ENCODE data around the gene ZNF292. TPM values are rescaled to one million over a fixed set of nuclear protein-coding genes. Genes with fewer than 3 reads are reported as not detected.
"Not testable (repeated sequence)": the region's sequence is repeated elsewhere in the genome, so short reads cannot be mapped to it uniquely, and the experiment has no call there.

The ZNF292 gene
- total RNA-seq, 1 experiment from 2014 or later, result 4.9 TPM

DNA sequence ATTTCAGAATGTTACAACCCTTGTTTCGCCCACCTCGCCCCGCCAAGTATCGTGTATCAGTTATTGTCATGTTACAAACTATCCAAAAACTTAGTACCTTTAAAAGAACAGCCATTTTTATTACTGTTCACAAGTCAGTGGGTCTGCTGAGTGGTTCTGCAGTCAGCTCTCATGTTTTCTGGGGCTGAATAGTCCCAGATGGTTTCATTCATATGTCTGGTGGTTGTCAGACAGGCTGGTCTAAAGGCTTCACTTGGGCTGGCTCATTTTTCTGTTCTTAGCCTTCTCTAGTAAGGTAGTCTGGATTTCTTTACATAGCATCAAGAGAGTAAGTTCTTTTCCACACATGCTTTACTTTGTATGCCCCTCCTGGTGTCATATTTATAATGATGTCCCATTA is 8.6 kb downstream of the ZNF292 start:
- no peak for DNase-seq (ENCODE audit: low read depth)

DNA sequence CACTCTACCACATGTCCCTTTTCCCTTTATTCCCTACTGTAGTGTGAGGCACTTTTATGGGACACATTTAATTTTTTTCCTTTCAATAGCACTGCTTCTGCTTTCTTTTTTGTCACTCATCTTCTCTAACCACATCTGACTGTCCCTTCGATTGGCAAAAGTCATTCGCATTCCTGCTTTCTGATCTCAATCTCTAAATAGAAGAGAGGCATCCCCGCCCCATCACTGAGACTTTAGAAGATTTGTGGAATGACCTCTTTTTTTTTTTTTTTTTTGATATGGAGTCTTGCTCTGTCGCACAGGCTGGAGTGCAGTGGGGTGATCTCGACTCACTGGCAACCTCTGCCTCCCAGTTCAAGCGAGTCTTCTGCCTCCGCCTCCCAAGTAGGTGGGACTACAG is 9.1 kb downstream of the ZNF292 start:
- DNase-seq (ENCODE audit: low read depth), result no peak

DNA sequence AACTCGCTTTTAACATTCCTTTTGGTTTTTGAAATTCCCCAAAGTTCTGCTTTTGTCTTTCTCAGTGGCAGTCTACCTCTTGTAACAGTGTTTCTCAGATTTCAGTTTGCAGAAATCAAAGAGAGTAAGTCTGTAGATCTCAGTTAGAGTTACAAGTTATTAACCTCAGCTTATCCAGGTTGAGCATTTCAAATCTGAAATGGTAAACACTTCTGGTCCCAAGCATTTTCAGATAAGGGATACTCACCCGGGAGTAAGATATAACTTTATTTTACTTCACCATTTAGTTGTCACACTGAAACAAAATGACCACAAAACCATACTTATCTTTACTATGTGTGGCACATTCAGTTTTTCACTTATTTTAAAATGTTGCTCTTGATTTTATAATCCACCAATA is 9.8 kb downstream of the ZNF292 start:
- no peak for DNase-seq (ENCODE audit: low read depth)

DNA sequence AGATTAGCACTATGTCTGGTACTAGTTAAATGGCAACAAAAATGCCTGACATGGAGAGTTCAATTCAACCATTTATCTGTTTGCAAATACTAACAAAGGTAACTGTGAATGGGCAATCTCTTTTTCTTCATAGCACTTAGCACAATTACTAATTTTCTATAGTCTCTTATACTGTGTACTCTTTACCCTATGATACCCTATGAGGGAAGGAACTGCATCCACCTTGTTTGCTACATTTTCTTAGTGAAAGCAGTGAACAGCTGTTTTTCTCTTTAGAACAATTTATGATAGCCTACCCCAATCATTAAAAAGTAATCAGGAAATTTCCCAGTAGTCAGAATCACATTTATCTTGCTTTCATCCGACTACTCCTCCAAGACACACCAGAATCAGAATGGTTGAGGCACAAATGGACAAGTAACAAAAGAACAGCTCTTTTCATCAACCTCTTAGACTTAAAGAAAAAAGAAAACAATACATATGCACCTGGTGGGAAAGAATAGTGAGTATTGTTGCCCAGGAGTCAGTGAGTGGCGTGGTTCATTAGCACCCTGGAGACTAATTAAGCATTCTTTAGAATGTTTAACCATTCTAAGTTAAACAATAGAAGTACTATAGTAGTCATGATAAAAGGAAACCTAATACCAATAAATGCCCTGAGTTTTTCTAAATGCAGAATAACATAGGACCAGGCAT is 16.7 kb downstream of the ZNF292 start:
- DNase-seq (ENCODE audit: low read depth), result no peak

DNA sequence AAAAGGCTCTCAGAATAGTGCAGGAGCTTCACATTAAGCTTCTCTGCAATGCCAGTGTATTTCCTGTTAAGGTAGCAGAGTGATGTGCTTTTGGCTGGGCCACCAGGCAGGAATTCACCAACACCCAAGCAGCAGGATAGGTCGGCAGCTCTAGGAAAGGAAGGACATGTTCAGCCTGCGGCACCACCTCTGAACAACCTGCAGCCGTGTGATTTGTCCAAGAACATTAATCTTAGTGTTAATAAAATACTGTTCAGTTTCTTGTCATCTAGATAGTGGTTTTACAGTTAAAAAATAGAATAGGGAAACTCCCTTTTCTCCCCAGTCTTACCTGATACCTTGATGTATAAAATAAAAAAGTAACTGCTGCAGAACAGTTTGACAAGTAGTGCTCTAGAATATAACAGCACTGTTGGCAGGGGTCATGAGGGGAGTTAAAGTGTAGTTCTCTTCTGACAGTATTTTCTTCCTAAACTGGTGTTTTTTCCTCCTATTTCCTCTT is 18.8 kb downstream of the ZNF292 start:
- DNase-seq (ENCODE audit: low read depth), result no peak

DNA sequence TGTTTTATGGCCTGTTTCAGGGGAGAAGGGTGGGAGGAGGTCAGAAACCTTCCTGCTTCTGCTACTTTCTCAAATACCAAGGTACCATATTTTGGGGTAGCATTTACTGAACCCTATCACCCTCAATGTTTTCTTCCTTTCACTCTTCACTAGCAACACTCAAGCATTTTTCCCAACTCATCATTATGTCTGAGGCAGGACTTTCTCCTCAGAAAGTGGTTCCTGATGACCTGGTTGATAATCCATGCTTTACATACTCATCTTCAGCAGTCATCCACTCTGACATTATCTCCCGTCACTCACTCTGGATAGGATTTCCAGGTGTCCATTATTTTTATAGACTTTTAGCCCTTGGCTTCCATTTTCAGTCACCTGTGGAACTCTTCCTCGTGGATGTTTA is 21.1 kb downstream of the ZNF292 start:
- no peak for DNase-seq (ENCODE audit: low read depth)

DNA sequence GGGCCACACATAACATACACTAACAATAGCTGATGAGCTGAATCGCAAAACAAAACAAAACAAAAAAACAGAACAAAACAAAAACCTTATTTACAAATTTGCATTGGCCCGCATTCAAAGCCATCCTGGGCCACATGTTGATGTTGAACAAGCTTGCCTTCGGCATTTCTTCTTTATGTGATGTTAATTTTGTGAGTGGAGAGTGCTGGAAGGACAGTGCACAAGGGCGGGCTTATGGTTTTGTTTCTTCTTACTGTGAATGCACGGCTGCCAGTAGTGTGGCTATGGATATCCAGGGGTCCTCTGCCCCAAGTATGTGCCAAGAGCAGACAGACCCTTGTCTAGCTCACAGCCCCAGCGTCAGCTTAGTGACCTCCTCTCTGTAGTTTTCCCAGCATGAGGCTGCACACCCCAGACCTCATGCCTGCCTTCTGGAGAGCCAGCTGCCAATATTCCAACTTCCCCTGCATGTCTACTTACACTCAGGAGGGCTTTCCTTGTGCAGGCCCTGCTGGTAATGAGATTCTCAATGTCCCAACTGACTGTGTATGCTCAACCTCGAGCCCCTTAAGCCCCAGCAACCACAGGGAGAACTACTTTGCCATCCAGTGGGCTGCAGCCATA is 24.9 kb downstream of the ZNF292 start:
- DNase-seq (ENCODE audit: low read depth), result no peak

DNA sequence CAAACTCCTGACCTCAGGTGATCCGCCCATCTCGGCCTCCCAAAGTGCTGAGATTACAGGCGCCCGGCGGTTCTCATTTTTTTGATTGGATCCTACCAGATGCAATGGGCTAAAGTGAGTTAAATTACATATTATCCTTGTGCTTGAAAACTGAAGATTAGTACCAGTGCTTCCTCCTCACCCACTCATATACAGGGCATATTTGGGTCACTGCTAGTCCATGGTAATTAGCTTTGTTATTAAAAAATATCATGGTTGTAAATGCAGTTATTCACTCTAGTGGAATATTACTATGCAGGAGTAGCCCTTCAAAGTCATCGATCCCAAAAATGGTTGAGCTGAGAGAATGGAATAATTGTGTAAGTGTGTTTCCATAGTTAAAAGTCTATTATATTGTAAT is 26.5 kb downstream of the ZNF292 start:
- DNase-seq (ENCODE audit: low read depth), result no peak

DNA sequence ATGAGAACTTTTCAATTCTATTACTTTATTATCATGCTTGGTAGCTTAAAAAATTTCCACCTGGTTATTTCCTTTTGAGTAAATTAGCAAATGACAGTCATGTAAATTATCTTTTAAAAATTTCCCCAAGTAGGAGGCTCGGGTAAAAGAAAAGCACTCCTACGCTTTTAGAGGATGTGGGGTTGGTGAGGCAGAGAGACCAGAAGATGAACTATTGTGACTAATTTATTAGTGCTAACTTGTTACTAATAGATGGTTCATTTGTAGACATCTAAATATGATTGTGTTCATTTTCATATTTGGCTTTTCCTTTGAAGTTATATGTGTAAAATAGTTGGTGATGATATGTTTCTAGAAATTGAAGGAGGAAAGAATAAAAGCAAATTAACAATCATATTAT is 27.0 kb downstream of the ZNF292 start:
- no peak for DNase-seq (ENCODE audit: low read depth)

DNA sequence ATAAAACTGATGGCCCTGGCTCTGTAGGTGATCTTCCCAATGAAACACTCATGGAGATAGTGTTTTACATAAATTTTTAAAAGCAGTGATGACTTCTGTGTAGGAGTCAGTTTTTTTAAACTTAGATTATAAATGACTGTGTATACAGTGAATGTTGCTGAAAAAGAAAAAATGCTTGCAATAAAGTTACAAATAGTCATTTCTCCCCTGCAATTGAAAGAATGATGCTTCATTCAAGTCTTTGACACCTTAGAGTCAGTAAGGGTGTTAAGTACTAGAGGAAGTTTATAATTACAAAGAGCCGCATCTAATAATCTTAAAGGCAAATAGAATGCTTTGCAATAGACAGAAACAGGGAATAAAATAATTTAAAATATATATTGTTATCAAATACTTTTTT is 27.6 kb downstream of the ZNF292 start:
- DNase-seq (ENCODE audit: low read depth), result no peak

DNA sequence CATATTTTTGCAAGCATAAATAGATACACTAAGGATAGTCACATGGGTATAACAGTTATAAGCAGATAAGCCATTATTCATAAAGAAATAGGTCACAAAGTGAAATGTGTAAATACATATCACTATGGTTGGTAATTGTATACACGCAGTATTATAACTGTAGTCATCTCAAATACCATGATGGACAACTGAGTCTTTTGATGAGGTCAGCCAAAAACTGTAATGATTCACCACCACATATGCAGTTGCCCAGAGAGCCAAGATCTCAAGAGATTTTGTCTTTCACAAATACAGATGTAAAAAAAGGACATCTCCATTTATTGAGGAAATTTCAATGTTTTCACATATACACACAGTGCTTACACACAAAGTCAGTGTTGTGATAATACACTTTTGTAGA is 28.3 kb downstream of the ZNF292 start:
- no peak for DNase-seq (ENCODE audit: low read depth)

DNA sequence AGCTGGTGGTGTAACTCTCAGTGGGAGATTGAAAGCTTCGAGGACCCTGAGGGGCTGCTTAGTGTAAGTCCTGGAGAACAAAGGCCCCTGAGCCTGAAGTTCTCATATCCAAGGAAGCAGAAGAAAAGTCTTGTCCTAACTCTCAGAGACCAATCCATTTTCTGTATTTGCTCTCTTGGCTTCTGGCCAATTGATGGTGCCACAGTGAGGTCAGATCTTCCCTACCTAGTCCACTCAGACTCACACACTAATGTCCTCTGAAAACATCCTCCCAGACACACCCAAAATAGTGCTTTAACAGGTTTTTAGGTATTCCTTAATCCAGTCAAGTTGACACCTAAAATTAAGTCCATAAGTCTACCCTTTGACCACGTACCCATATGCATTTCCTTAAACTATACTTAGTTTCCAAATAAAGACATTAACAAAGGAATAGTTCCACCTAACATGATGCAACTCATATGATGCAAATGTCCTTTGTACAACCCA is 29.4 kb downstream of the ZNF292 start:
- DNase-seq (ENCODE audit: low read depth), result no peak

DNA sequence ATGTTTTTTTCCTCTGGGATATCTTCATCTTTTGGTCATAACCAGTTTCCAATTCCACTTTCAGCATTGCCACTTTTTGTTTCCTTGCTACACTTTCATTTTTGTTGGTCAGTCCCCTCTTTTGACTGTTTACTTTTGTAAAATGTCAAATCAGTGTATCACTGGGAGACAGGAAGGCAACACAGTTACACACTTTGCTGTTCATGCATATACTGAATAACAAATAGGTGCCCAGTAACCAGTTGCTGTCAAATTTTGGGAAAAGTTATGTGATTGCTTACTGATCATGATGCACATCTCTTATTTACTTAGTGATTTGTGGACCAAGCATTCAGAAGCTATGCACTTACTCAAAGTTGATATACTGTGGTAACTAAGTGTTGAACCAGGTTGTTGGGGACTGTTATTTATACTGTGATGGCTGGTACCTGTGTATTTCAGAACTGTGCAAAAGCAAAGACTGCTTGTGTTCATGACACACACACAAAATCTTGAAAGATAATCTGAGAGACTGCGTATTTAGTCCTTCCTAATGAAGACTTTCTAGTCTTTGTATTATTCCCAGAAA is 41.0 kb downstream of the ZNF292 start:
- no peak for DNase-seq (ENCODE audit: low read depth)

DNA sequence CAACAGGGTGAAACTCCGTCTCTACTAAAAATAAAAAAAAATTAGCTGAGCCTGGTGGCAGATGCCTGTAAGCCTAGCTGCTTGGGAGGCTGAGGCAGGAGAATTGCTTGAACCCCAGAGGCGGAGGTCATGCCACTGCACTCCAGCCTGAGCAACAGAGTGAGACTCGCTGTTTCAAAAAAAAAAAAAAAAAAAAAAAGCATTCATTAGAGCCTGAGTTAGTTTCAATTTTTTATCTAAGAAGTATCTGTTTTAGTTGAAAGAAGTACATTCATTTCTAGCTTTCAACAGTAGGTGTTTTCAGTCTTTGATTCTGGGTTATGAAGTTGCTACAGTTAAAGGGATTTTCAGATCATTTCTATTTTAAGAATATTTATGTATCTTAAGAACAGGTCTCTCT is 42.2 kb downstream of the ZNF292 start:
- no peak for DNase-seq (ENCODE audit: low read depth)

DNA sequence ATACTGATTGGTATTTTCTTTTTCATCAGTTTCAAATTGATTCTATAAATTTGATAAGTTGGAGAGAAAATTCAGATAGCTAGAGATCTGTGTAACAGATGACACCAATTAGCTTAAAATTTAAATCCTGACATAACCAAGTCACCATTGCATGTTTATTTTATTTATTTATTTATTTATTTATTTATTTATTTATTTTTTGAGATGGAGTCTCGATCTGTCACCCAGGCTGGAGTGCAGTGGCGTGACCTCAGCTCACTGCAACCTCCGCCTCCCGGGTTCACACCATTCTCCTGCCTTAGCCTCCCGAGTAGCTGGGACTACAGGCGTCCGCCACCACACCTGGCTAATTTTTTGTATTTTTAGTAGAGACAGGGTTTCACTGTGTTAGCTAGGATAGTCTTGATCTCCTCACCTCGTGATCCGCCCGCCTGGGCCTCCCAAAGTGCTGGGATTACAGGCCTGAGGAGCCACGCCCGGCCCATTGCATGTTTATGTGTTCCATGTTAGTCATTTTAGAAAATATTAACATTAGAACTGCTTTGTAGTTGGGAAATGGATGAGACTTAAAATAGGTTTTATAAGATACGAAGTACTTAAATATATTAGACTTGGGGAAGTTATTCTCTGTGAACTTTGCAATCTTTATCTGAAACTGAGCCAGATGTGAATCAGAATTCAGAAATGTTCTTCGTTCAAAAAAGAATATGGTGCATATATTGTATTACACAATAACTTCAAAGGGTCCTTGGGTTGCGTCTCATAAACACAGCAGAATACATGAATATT is 42.9 kb downstream of the ZNF292 start:
- DNase-seq (ENCODE audit: low read depth), result not testable (repeated sequence)

DNA sequence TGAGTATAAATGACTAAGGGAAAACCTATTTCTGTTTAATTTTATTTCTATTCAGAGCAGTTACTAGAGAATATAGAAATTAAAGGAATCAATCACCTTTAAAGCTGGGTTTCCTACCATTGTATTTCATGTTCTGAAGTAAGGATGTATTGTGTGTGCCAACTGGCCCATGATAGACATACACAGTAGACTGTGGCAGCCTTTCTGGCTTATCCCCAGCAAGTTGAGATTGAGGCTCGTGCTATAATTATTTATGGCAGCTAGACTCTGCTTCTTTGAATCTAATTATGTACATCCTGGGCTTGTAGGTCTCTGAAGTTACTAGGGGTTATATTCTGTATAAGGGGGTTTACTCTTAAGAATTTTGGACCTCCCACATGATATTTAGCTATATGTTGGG is 44.4 kb downstream of the ZNF292 start:
- no peak for DNase-seq (ENCODE audit: low read depth)

DNA sequence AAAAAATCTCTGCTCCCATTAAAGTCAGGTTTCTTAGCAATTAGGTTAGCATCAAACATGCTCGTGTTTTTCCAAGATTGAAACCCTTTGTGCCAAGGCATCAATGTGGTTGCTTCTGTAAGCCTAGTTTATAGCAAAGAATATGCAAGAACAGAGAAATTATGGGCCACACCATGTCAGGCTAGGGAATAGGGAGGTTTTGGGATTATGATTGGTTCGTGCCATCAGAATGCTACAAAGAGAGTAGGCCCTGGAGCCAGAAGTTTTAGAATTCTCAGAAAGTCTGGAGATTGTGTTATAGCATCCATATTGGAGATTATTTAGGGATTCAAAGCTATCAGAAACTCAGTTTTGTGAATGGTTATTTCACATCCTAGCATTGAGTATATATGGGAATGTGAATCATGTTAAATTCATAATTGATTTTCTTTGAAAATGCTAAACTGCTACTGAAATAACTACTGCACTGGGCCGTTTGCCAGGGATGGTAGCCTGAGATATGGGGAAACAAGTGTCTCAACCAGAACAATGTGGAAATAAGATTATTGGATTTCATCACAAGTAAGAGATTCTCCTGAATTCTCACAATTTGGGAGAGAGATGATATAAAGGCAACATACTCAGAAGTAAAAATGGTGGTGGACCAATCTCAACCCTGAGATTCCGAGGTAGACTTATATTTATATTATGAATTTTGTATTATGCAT is 45.3 kb downstream of the ZNF292 start:
- no peak for DNase-seq (ENCODE audit: low read depth)

DNA sequence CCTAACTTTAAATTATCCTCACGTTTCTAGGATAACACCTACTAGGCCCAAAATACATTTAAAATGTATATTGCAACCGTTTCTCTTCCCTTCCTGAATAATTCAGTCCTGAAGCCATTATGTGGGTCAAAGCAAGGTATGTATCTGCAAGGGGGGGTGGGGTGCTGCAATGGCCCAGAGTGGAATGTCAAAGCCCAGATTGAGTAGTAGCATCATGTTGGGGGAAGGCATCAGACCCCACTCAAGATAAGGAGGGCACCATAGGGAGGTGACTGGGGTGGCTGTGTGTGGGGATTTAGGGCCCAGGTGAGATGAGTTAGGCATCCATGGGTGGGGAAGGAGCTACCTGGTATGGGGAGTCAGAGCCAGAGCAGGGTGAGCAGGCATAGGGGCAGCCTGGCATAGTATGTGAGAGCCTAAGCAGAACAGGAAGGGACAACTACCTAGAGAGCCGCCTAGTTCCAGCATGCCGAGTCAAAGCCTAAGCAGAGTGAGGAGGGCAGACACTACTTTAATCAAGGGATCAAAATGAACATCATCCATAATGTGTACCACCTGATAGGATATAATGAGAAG is 48.2 kb downstream of the ZNF292 start:
- DNase-seq (ENCODE audit: low read depth), result no peak

DNA sequence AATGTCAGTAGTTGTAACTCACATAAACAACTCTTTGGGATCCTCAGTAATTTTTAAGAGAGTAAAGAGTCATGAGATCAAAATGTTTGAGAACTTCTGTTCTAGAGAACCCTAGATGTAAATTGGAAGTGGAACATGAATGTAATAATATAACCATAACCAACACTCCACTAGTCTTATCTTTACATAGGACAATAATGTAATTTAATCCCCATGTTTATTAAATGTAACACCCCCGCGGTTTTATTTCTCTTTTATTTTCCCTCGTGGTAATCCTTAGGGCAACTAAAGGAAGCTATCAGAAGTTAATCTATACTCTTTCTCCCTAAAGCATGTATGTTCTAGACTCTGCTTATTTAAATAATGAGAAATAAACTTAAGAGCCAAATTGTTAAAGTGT is 54.4 kb downstream of the ZNF292 start:
- DNase-seq (ENCODE audit: low read depth), result no peak

DNA sequence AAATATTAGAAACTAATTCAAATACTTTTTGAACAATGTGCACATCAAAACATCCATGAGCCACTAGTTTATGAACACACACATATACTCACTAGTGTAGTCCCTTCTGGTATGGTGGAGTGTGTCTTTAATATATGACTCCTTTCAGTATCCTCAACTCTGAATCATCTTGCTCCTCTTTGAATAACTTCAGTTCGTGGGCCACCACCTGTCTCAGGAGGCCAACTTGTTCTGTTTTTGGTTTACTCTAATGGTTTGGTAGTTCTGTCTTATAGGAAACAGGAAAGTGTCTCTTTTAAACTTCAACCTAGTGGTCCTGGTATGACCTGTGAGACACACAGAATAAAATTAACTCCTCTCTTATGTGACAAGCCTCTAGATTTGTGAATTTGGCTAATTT is 55.6 kb downstream of the ZNF292 start:
- no peak for DNase-seq (ENCODE audit: low read depth)

DNA sequence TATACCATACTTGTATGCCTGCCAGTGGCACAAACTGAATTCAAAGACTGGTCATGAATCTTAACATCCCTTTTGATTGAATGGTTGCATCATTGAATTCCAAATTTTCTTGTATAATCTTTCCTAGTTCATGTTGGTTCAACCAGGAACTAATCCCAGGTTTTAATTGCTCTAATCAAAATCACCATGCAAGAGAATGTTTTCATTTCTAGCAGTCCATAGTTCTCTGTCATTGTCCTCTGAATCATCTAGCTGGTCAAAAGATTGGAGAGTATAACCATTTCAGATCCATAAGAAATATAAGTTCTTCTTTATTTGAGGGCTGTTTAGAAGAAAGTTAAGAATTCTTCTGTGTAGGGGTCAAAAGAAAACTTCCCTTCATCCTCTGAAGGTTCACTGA is 57.2 kb downstream of the ZNF292 start:
- no peak for DNase-seq (ENCODE audit: low read depth)

All from Daoy (cell line).